RPMI8226 (cell line): ENCODE results near the gene ZBTB45.

Experiments
- DNase-seq: peaks from one replicate; pipeline ENCODE4 v3.0.0-alpha.2; 2015

Gene ZBTB45

GRCh38 chr19:58519355-58520256, at the start of gene ZBTB45:
Gene ZBTB45, minus strand, starts transcription at chr19:58519810. Its CDS starts 2,137 bp downstream, at chr19:58517673.
- peak; percentile 97 for DNase-seq

- DNase-seq: no peak
Measured at GRCh38 chr19:58568453-58569130, 49.0 kb upstream of the ZBTB45 start.

- DNase-seq: no peak
Measured at GRCh38 chr19:58566989-58567388, 47.4 kb upstream of the ZBTB45 start.

GRCh38 chr19:58563823-58564222, 44.2 kb upstream of the ZBTB45 start:
- DNase-seq: no peak

GRCh38 chr19:58563034-58563573, 43.5 kb upstream of the ZBTB45 start:
- peak; percentile 25 for DNase-seq

GRCh38 chr19:58562122-58563033, 42.8 kb upstream of the ZBTB45 start:
- peak; percentile 68 for DNase-seq

- DNase-seq: no peak
Measured at GRCh38 chr19:58561373-58562121, 41.9 kb upstream of the ZBTB45 start.

GRCh38 chr19:58560921-58561320, 41.3 kb upstream of the ZBTB45 start:
- DNase-seq: no peak

- no peak for DNase-seq
Measured at GRCh38 chr19:58560007-58560887, 40.6 kb upstream of the ZBTB45 start.

GRCh38 chr19:58559275-58560006, 39.8 kb upstream of the ZBTB45 start:
- peak; percentile 96 for DNase-seq

- DNase-seq: peak; percentile 99
Measured at GRCh38 chr19:58558623-58559274, 39.1 kb upstream of the ZBTB45 start.

GRCh38 chr19:58558066-58558622, 38.5 kb upstream of the ZBTB45 start, which contains the start of gene UBE2M:
Gene UBE2M, minus strand, starts transcription at chr19:58558611. Its CDS starts 230 bp downstream, at chr19:58558381.
- DNase-seq: no peak

- DNase-seq: no peak
Measured at GRCh38 chr19:58557221-58558065, 37.8 kb upstream of the ZBTB45 start.

- no peak for DNase-seq
Measured at GRCh38 chr19:58556622-58557220, 37.1 kb upstream of the ZBTB45 start.

GRCh38 chr19:58555920-58556621, 36.5 kb upstream of the ZBTB45 start:
- DNase-seq: no peak

- DNase-seq: no peak
Measured at GRCh38 chr19:58555369-58555885, 35.8 kb upstream of the ZBTB45 start.
